Ovary (tissue), 3 donors: Measurements from ENCODE around the gene SSR4.

Source experiments
- EP300 ChIP-seq: sonication (generic); formaldehyde crosslinking; IDR thresholded peaks from one replicate; pipeline ENCODE4 v1.6.1; 2017; ENCODE audit warnings: antibody characterized with exemption
- POLR2A ChIP-seq: fragments of 450-650 bp; IDR thresholded peaks from one replicate; pipeline ENCODE4 v1.6.1; 2017; ENCODE audit warnings: antibody characterized with exemption, mild to moderate bottlenecking, moderate library complexity
- TF ChIP-seq, protein P1 (sequence below), 3 donors: fragments of 450-650 bp in 2 of 3; fragments of 200-600 bp in 1 of 3; IDR thresholded peaks; one replicate each; pipeline versions ENCODE4 v1.5.1 to v1.8.0; 2016 to 2022; ENCODE audit warnings: antibody characterized with exemption in 3 of 3, mild to moderate bottlenecking in 1 of 3
- donor health status: DM: no; HTN: no; CAD: no.

DNA sequence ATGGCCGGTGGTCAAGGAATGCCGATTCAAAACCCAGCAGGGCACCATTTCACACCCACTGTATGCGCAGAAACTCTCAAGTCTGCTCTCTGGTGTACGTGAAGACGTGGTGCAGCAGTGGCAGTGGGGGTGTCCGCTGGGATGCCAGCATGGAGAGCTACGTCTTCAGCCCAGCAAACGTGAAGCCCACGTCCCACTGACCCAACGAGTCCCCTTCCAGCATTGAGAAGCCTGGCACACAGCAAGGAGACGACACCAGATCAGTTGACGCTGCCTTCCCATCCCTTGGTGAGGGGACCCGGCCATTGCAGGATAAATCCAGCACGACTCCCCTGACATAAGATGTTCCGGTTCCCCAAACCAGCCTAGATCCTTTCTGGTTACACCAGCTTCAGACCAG is 32.6 kb upstream of the SSR4 start:
- TF ChIP-seq, protein P1, sequence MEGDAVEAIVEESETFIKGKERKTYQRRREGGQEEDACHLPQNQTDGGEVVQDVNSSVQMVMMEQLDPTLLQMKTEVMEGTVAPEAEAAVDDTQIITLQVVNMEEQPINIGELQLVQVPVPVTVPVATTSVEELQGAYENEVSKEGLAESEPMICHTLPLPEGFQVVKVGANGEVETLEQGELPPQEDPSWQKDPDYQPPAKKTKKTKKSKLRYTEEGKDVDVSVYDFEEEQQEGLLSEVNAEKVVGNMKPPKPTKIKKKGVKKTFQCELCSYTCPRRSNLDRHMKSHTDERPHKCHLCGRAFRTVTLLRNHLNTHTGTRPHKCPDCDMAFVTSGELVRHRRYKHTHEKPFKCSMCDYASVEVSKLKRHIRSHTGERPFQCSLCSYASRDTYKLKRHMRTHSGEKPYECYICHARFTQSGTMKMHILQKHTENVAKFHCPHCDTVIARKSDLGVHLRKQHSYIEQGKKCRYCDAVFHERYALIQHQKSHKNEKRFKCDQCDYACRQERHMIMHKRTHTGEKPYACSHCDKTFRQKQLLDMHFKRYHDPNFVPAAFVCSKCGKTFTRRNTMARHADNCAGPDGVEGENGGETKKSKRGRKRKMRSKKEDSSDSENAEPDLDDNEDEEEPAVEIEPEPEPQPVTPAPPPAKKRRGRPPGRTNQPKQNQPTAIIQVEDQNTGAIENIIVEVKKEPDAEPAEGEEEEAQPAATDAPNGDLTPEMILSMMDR (IDR thresholded peaks at IDR 0.05), result no peak
- TF ChIP-seq POLR2A, result no peak
- TF ChIP-seq EP300, result no peak
